BLaER1 (cell line): ENCODE data around the gene MAP3K9.
"Not testable (repeated sequence)": the region's sequence is repeated elsewhere in the genome, so short reads cannot be mapped to it uniquely, and the experiment has no call there.

Experiments used
- H3K27ac ChIP-seq: shearing (Covaris generic); formaldehyde crosslinking; 2 replicates; pipeline ENCODE4 v1.8.1; 2022
- H3K27me3 ChIP-seq: shearing (Covaris generic); formaldehyde crosslinking; 2 replicates; pipeline ENCODE4 v1.8.1; 2022
- H3K36me3 ChIP-seq: shearing (Covaris generic); formaldehyde crosslinking; 2 replicates; pipeline ENCODE4 v1.8.1; 2022
- H3K4me1 ChIP-seq: shearing (Covaris generic); formaldehyde crosslinking; 2 replicates; pipeline ENCODE4 v1.8.1; 2022
- H3K4me2 ChIP-seq: shearing (Covaris generic); formaldehyde crosslinking; 2 replicates; pipeline ENCODE4 v1.8.1; 2022
- H3K4me3 ChIP-seq: shearing (Covaris generic); formaldehyde crosslinking; 2 replicates; pipeline ENCODE4 v1.8.1; 2022
- H3K9ac ChIP-seq: shearing (Covaris generic); formaldehyde crosslinking; 2 replicates; pipeline ENCODE4 v1.8.1; 2022
- H3K9me3 ChIP-seq: shearing (Covaris generic); formaldehyde crosslinking; 2 replicates; pipeline ENCODE4 v1.8.1; 2022
- H4K20me1 ChIP-seq: shearing (Covaris generic); formaldehyde crosslinking; 2 replicates; pipeline ENCODE4 v1.8.1; 2022
- Cebpa-rat ChIP-seq: shearing (Covaris generic); IDR thresholded peaks from 2 replicates; pipeline ENCODE4 v1.8.1; 2022

The MAP3K9 gene

GRCh38 chr14:70716483-70716882 is 92.8 kb downstream of the MAP3K9 start:
- H3K9ac ChIP-seq, result no peak overlapping the region
- H3K9me3 ChIP-seq, result no peaks in the 10 kb centered on the region
- no peak overlapping the region for H3K27ac ChIP-seq
- H3K36me3 ChIP-seq, result no peaks in the 10 kb centered on the region
- H3K27me3 ChIP-seq, result no peaks in the 10 kb centered on the region
- H4K20me1 ChIP-seq, result no peaks in the 10 kb centered on the region
- no peaks in the 10 kb centered on the region for H3K4me1 ChIP-seq
- H3K4me3 ChIP-seq, result no peak overlapping the region
- TF ChIP-seq Cebpa-rat, result no peak
- no peak overlapping the region for H3K4me2 ChIP-seq

- H3K4me2 ChIP-seq, result no peak overlapping the region
- H3K4me3 ChIP-seq, result no peak overlapping the region
- no peaks in the 10 kb centered on the region for H4K20me1 ChIP-seq
- TF ChIP-seq Cebpa-rat, result no peak
- no peak overlapping the region for H3K27ac ChIP-seq
- H3K9ac ChIP-seq, result no peak overlapping the region
- H3K36me3 ChIP-seq, result no peaks in the 10 kb centered on the region
- H3K4me1 ChIP-seq, result no peaks in the 10 kb centered on the region
- no peaks in the 10 kb centered on the region for H3K9me3 ChIP-seq
- no peaks in the 10 kb centered on the region for H3K27me3 ChIP-seq
Observed at GRCh38 chr14:70714055-70714550, 95.2 kb downstream of the MAP3K9 start.

- Histone ChIP-seq H3K9me3 (no peaks in the 10 kb centered on the region), H3K4me1 (no peaks in the 10 kb centered on the region), H3K27ac (no peak overlapping the region), H3K36me3 (no peaks in the 10 kb centered on the region), H3K4me3 (no peak overlapping the region), H3K9ac (no peak overlapping the region), H3K27me3 (no peaks in the 10 kb centered on the region), H3K4me2 (no peak overlapping the region), H4K20me1 (no peaks in the 10 kb centered on the region)
- no peak for TF ChIP-seq Cebpa-rat
Observed at GRCh38 chr14:70713511-70713916, 95.8 kb downstream of the MAP3K9 start.

GRCh38 chr14:70713096-70713495 is 96.2 kb downstream of the MAP3K9 start:
- Histone ChIP-seq H3K36me3 (no peaks in the 10 kb centered on the region), H3K4me3 (no peak overlapping the region), H3K4me2 (no peak overlapping the region), H3K9ac (no peak overlapping the region), H3K4me1 (no peaks in the 10 kb centered on the region), H3K27me3 (no peaks in the 10 kb centered on the region), H3K9me3 (no peaks in the 10 kb centered on the region), H3K27ac (no peak overlapping the region), H4K20me1 (no peaks in the 10 kb centered on the region)
- no peak for TF ChIP-seq Cebpa-rat

GRCh38 chr14:70711451-70711850 is 97.9 kb downstream of the MAP3K9 start:
- no peak overlapping the region for H3K4me2 ChIP-seq
- no peaks in the 10 kb centered on the region for H3K27me3 ChIP-seq
- no peak overlapping the region for H3K27ac ChIP-seq
- TF ChIP-seq Cebpa-rat, result no peak
- no peaks in the 10 kb centered on the region for H3K36me3 ChIP-seq
- H4K20me1 ChIP-seq, result no peaks in the 10 kb centered on the region
- no peak overlapping the region for H3K4me3 ChIP-seq
- no peak overlapping the region for H3K9ac ChIP-seq
- H3K4me1 ChIP-seq, result peaks cover 10% of the 10 kb centered on the region
- H3K9me3 ChIP-seq, result no peaks in the 10 kb centered on the region

- no peak overlapping the region for H3K4me3 ChIP-seq
- no peak overlapping the region for H3K9ac ChIP-seq
- no peaks in the 10 kb centered on the region for H4K20me1 ChIP-seq
- no peaks in the 10 kb centered on the region for H3K9me3 ChIP-seq
- no peaks in the 10 kb centered on the region for H3K36me3 ChIP-seq
- H3K4me1 ChIP-seq, result peaks cover 16% of the 10 kb centered on the region
- no peak overlapping the region for H3K4me2 ChIP-seq
- H3K27me3 ChIP-seq, result no peaks in the 10 kb centered on the region
- TF ChIP-seq Cebpa-rat, result no peak
- no peak overlapping the region for H3K27ac ChIP-seq
Observed at GRCh38 chr14:70709726-70710382, 99.5 kb downstream of the MAP3K9 start.

- H3K9me3 ChIP-seq, result no peaks in the 10 kb centered on the region
- H3K27ac ChIP-seq, result no peak overlapping the region
- no peaks in the 10 kb centered on the region for H3K27me3 ChIP-seq
- H4K20me1 ChIP-seq, result no peaks in the 10 kb centered on the region
- no peaks in the 10 kb centered on the region for H3K36me3 ChIP-seq
- TF ChIP-seq Cebpa-rat, result no peak
- no peak overlapping the region for H3K9ac ChIP-seq
- no peak overlapping the region for H3K4me3 ChIP-seq
- no peak overlapping the region for H3K4me2 ChIP-seq
- peaks cover 16% of the 10 kb centered on the region for H3K4me1 ChIP-seq
Observed at GRCh38 chr14:70708717-70709570, 100.4 kb downstream of the MAP3K9 start.

- Histone ChIP-seq H3K4me2 (peak overlapping the region; percentile 41), H3K27ac (no peak overlapping the region), H3K4me3 (no peak overlapping the region), H3K27me3 (no peaks in the 10 kb centered on the region), H3K36me3 (no peaks in the 10 kb centered on the region), H3K4me1 (peaks cover 18% of the 10 kb centered on the region), H4K20me1 (no peaks in the 10 kb centered on the region), H3K9ac (no peak overlapping the region), H3K9me3 (no peaks in the 10 kb centered on the region)
- no peak for TF ChIP-seq Cebpa-rat
Observed at GRCh38 chr14:70707138-70708038, 101.9 kb downstream of the MAP3K9 start.

- Histone ChIP-seq H3K4me3 (no peak overlapping the region), H3K9me3 (no peaks in the 10 kb centered on the region), H3K9ac (no peak overlapping the region), H4K20me1 (no peaks in the 10 kb centered on the region), H3K36me3 (no peaks in the 10 kb centered on the region), H3K27me3 (no peaks in the 10 kb centered on the region), H3K4me2 (no peak overlapping the region), H3K4me1 (peaks cover 26% of the 10 kb centered on the region), H3K27ac (no peak overlapping the region)
- TF ChIP-seq Cebpa-rat, result no peak
Observed at GRCh38 chr14:70706177-70706576, 103.1 kb downstream of the MAP3K9 start.

GRCh38 chr14:70704960-70705359 is 104.4 kb downstream of the MAP3K9 start:
- H3K36me3 ChIP-seq, result no peaks in the 10 kb centered on the region
- H3K4me1 ChIP-seq, result peaks cover 26% of the 10 kb centered on the region
- no peaks in the 10 kb centered on the region for H3K27me3 ChIP-seq
- no peaks in the 10 kb centered on the region for H3K9me3 ChIP-seq
- H3K4me2 ChIP-seq, result no peak overlapping the region
- no peak for TF ChIP-seq Cebpa-rat
- H3K9ac ChIP-seq, result no peak overlapping the region
- H4K20me1 ChIP-seq, result no peaks in the 10 kb centered on the region
- H3K27ac ChIP-seq, result no peak overlapping the region
- H3K4me3 ChIP-seq, result no peak overlapping the region

GRCh38 chr14:70703621-70704168 is 105.6 kb downstream of the MAP3K9 start:
- not testable (repeated sequence) for H3K27ac ChIP-seq, H3K9me3 ChIP-seq, H3K36me3 ChIP-seq, H4K20me1 ChIP-seq, H3K27me3 ChIP-seq, H3K9ac ChIP-seq, H3K4me3 ChIP-seq, H3K4me2 ChIP-seq
- H3K4me1 ChIP-seq, result peaks cover 26% of the 10 kb centered on the region
